CD4-positive, alpha-beta T cell (primary cell): ENCODE measurements around the gene POU3F2. TPM values are rescaled to one million over a fixed set of nuclear protein-coding genes. Genes with fewer than 3 reads are reported as not detected.

ENCODE experiments used
- ATAC-seq: fragments of 200-7000 bp; cut with Tn5 transposase; one replicate; pipeline ENCODE4 v1.10.0; 2022; ENCODE audit warnings: mild to moderate bottlenecking; ENCODE audit not compliant: poor library complexity
- CTCF ChIA-PET: fragments of 350-600 bp; sonication (Branson Sonifier 250); formaldehyde crosslinking; loops from one replicate; lab custom pipeline; 2021; ENCODE audit warnings: antibody characterized with exemption, inconsistent platforms; lab: Charles Lee
- POLR2A ChIA-PET: fragments of 350-600 bp; sonication (Branson Sonifier 250); formaldehyde crosslinking; loops from one replicate; lab custom pipeline; 2021; ENCODE audit warnings: antibody characterized with exemption, inconsistent platforms; lab: Charles Lee
- DNase-seq, 14 experiments: peaks; one replicate each; pipeline ENCODE4 v3.0.0-alpha.2; 2013 to 2020; ENCODE audit warnings: mixed read lengths in 2 of 14
- H3K27ac ChIP-seq, 2 donors: one replicate each; pipeline versions ENCODE4 v1.5.1 to v1.7.0; 2013; ENCODE audit warnings: low read length in 2 of 2, low read depth in 1 of 2, mild to moderate bottlenecking in 1 of 2
- H3K27me3 ChIP-seq, 2 experiments: 1 replicate in 1 of 2; 2 replicates in 1 of 2; pipeline versions ENCODE4 v1.6.1 to v1.7.0; 2013; ENCODE audit warnings: low read length in 2 of 2, control low read depth in 1 of 2, mild to moderate bottlenecking in 1 of 2, moderate library complexity in 1 of 2; ENCODE audit not compliant: insufficient read depth in 2 of 2, control insufficient read depth in 1 of 2
- H3K36me3 ChIP-seq: one replicate; pipeline ENCODE4 v1.6.1; 2013; ENCODE audit warnings: low read length, control low read depth; ENCODE audit not compliant: insufficient read depth
- H3K4me1 ChIP-seq: one replicate; pipeline ENCODE4 v1.6.1; 2013; ENCODE audit warnings: low read length, control low read depth; ENCODE audit not compliant: insufficient read depth
- H3K4me3 ChIP-seq: one replicate; pipeline ENCODE4 v1.5.1; 2013; ENCODE audit warnings: mild to moderate bottlenecking, low read length, moderate library complexity
- H3K9me3 ChIP-seq, 2 experiments: 1 replicate in 1 of 2; 2 replicates in 1 of 2; pipeline versions ENCODE4 v1.6.1 to v1.7.0; 2013; ENCODE audit warnings: low read length in 2 of 2, mild to moderate bottlenecking in 2 of 2, control low read depth in 1 of 2, moderate library complexity in 1 of 2; ENCODE audit not compliant: control insufficient read depth in 1 of 2, insufficient read depth in 1 of 2
- H3K27ac Mint-ChIP-seq: one replicate; pipeline ENCODE4 v1.8.0; 2020; ENCODE audit warnings: mixed read lengths
- H3K27me3 Mint-ChIP-seq: one replicate; pipeline ENCODE4 v1.8.0; 2021; ENCODE audit warnings: mixed read lengths
- H3K36me3 Mint-ChIP-seq: one replicate; pipeline ENCODE4 v1.8.0; 2021; ENCODE audit warnings: low read depth, mixed read lengths
- H3K4me1 Mint-ChIP-seq: one replicate; pipeline ENCODE4 v1.8.0; 2021; ENCODE audit warnings: low read depth, mixed read lengths
- H3K4me3 Mint-ChIP-seq: one replicate; pipeline ENCODE4 v1.8.0; 2020; ENCODE audit warnings: mild to moderate bottlenecking, mixed read lengths
- H3K9me3 Mint-ChIP-seq: one replicate; pipeline ENCODE4 v1.8.0; 2020; ENCODE audit warnings: mixed read lengths
- intact Hi-C, 2 experiments: fragments of 100-400 bp; cut with DNase I in 1 of 2; cut with micrococcal nuclease in 1 of 2; formaldehyde crosslinking; loops; one replicate each; pipeline versions ENCODE4 v1.15.1 to v1.9.0; 2023 to 2025; cut with DNase I, micrococcal nuclease
- total RNA-seq, 174 experiments: library from RNA in 2 of 174; stranded (reverse) in 2 of 174; gene quantifications; one replicate each; pipeline ENCODE4 v1.2.3 and lab custom pipeline; 2021 to 2026
- TF ChIP-seq, protein P1 (sequence below): fragments of 200-600 bp; IDR thresholded peaks from one replicate; pipeline ENCODE4 v1.8.0; 2022; ENCODE audit warnings: antibody characterized with exemption, mild to moderate bottlenecking

POU3F2 gene
- total RNA-seq, 2 experiments from 2014 or later = not detected

DNA sequence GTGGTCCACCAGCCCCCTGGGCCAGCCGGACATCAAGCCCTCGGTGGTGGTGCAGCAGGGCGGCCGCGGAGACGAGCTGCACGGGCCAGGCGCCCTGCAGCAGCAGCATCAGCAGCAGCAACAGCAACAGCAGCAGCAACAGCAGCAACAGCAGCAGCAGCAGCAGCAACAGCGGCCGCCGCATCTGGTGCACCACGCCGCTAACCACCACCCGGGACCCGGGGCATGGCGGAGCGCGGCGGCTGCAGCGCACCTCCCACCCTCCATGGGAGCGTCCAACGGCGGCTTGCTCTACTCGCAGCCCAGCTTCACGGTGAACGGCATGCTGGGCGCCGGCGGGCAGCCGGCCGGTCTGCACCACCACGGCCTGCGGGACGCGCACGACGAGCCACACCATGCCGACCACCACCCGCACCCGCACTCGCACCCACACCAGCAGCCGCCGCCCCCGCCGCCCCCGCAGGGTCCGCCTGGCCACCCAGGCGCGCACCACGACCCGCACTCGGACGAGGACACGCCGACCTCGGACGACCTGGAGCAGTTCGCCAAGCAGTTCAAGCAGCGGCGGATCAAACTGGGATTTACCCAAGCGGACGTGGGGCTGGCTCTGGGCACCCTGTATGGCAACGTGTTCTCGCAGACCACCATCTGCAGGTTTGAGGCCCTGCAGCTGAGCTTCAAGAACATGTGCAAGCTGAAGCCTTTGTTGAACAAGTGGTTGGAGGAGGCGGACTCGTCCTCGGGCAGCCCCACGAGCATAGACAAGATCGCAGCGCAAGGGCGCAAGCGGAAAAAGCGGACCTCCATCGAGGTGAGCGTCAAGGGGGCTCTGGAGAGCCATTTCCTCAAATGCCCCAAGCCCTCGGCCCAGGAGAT, 1.0 kb downstream of the POU3F2 start:
- Mint-ChIP-seq H3K4me1 (peaks cover 41% of the 10 kb centered on the region), H3K36me3 (peaks cover 6% of the 10 kb centered on the region), H3K9me3 (no peaks in the 10 kb centered on the region), H3K4me3 (peak overlapping the region; percentile 66), H3K27me3 (peaks cover 94% of the 10 kb centered on the region), H3K27ac (no peak overlapping the region)
- H3K27me3 ChIP-seq = peaks cover 63 to 87% of the 10 kb centered on the region in 2 experiments
- TF ChIP-seq, protein P1, sequence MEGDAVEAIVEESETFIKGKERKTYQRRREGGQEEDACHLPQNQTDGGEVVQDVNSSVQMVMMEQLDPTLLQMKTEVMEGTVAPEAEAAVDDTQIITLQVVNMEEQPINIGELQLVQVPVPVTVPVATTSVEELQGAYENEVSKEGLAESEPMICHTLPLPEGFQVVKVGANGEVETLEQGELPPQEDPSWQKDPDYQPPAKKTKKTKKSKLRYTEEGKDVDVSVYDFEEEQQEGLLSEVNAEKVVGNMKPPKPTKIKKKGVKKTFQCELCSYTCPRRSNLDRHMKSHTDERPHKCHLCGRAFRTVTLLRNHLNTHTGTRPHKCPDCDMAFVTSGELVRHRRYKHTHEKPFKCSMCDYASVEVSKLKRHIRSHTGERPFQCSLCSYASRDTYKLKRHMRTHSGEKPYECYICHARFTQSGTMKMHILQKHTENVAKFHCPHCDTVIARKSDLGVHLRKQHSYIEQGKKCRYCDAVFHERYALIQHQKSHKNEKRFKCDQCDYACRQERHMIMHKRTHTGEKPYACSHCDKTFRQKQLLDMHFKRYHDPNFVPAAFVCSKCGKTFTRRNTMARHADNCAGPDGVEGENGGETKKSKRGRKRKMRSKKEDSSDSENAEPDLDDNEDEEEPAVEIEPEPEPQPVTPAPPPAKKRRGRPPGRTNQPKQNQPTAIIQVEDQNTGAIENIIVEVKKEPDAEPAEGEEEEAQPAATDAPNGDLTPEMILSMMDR = no peak
- POLR2A ChIA-PET = interaction anchor here (1.2 kb wide), 1 partner anchor 112 kb away, joined by 4 read pairs; no protein-coding TSS in a partner anchor
- CTCF ChIA-PET = no interaction called here
- H3K4me3 ChIP-seq = peak overlapping the region; percentile 21
- intact Hi-C loops = loop anchor here in 1 of 2 experiments (5.0 kb wide), 1 partner anchor 112 kb away; the partner anchor contains the start of gene FBXL4
- no peaks in the 10 kb centered on the region for H3K36me3 ChIP-seq
- peaks cover 55% of the 10 kb centered on the region for H3K4me1 ChIP-seq
- peak in 1 of 14 experiments; percentile 32 for DNase-seq
- no peak for ATAC-seq
- peaks cover 4 to 29% of the 10 kb centered on the region in 2 experiments for H3K9me3 ChIP-seq
- no peak overlapping the region for H3K27ac ChIP-seq

DNA sequence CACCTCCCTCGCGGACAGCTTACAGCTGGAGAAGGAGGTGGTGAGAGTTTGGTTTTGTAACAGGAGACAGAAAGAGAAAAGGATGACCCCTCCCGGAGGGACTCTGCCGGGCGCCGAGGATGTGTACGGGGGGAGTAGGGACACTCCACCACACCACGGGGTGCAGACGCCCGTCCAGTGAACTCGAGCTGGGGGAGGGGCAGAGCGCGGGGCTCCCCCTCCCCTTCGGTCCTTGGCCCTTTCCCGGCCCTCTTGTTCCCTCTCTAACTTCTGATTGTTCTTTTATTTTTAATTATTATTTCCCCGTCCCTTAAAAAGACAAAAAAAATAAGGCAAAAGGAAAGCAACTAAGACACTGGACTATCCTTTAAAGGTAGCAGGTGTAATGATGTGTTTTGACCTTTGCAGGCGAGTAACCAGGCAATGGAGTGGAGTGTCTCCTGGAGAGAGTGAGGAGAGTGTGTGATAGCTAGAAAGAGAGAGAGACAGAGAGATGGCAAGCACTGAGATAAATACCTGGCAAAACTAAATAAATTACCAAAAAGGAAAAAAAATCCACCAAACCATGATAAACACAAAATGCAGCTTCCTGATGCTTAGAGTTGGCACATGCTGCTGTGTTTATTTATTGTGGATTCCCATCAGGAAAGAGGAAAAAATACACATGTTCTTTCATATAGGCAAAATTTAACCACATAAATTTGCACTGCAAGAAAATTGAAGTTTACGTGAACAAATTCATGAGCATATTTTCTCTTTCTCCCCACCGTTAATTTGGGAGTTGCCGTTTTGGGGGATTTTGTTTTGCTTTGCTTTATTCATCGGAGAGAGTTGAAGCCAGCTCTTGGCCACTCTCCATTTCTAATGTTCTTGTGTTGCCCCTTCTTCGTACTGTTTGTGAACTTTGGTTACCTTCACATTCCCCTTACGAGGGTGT, 1.9 kb downstream of the POU3F2 start:
- Histone ChIP-seq H3K36me3 (no peaks in the 10 kb centered on the region), H3K4me3 (no peak overlapping the region), H3K4me1 (peaks cover 49% of the 10 kb centered on the region), H3K27ac (no peak overlapping the region), H3K27me3 (peaks cover 60 to 87% of the 10 kb centered on the region in 2 experiments), H3K9me3 (peaks cover 4 to 24% of the 10 kb centered on the region in 2 experiments)
- no peak overlapping the region for H3K27ac Mint-ChIP-seq
- DNase-seq (no peak), ATAC-seq (no peak)
- peaks cover 6% of the 10 kb centered on the region for H3K36me3 Mint-ChIP-seq
- no peaks in the 10 kb centered on the region for H3K9me3 Mint-ChIP-seq
- peaks cover 36% of the 10 kb centered on the region for H3K4me1 Mint-ChIP-seq
- H3K27me3 Mint-ChIP-seq = peaks cover 94% of the 10 kb centered on the region
- intact Hi-C loops = loop anchor here in 1 of 2 experiments (5.0 kb wide), 1 partner anchor 111 kb away; the partner anchor contains the start of gene FBXL4
- TF ChIP-seq, protein P1 = no peak
- peak overlapping the region; percentile 84 for H3K4me3 Mint-ChIP-seq
- ChIA-PET POLR2A (interaction anchor here (1.2 kb wide), 1 partner anchor 111 kb away, joined by 4 read pairs; no protein-coding TSS in a partner anchor), CTCF (no interaction called here)
